HEK293 (cell line): ENCODE data around the gene JMJD6.

ENCODE experiments used
- BCL11A ChIP-seq: fragments of 450-650 bp; formaldehyde crosslinking; IDR thresholded peaks from 2 replicates; pipeline ENCODE4 v1.5.1; 2016; ENCODE audit warnings: low read depth, missing biosample characterization, missing genetic modification characterization
- HIC1 ChIP-seq: fragments of 450-650 bp; formaldehyde crosslinking; IDR thresholded peaks from 2 replicates; pipeline ENCODE4 v1.5.1; 2016; ENCODE audit warnings: missing biosample characterization, missing genetic modification characterization
- KLF10 ChIP-seq: fragments of 450-650 bp; IDR thresholded peaks from 2 replicates; pipeline ENCODE4 v1.5.1; 2018; ENCODE audit warnings: missing biosample characterization, mild to moderate bottlenecking, missing genetic modification characterization
- KLF8 ChIP-seq: fragments of 450-650 bp; formaldehyde crosslinking; IDR thresholded peaks from 2 replicates; pipeline ENCODE4 v1.5.1; 2016; ENCODE audit warnings: missing biosample characterization, missing genetic modification characterization
- OSR2 ChIP-seq: fragments of 450-650 bp; formaldehyde crosslinking; IDR thresholded peaks from 2 replicates; pipeline ENCODE4 v1.5.1; 2016; ENCODE audit warnings: missing biosample characterization, missing genetic modification characterization
- PRDM6 ChIP-seq: fragments of 450-650 bp; formaldehyde crosslinking; IDR thresholded peaks from 2 replicates; pipeline ENCODE4 v1.5.1; 2017; ENCODE audit warnings: missing biosample characterization, missing genetic modification characterization
- SP7 ChIP-seq: fragments of 450-650 bp; formaldehyde crosslinking; IDR thresholded peaks from 2 replicates; pipeline ENCODE4 v1.5.1; 2016; ENCODE audit warnings: missing biosample characterization, missing genetic modification characterization
- ZBTB48 ChIP-seq: fragments of 450-650 bp; formaldehyde crosslinking; IDR thresholded peaks from 2 replicates; pipeline ENCODE4 v1.5.1; 2016; ENCODE audit warnings: missing biosample characterization, missing genetic modification characterization
- ZBTB6 ChIP-seq: fragments of 450-650 bp; formaldehyde crosslinking; IDR thresholded peaks from 2 replicates; pipeline ENCODE4 v1.5.1; 2017; ENCODE audit warnings: missing biosample characterization, missing genetic modification characterization
- ZFHX2 ChIP-seq: fragments of 450-650 bp; formaldehyde crosslinking; conservative IDR thresholded peaks from 2 replicates; pipeline ENCODE4 v1.5.1; 2016; ENCODE audit warnings: missing biosample characterization, missing genetic modification characterization
- ZFP37 ChIP-seq: fragments of 450-650 bp; formaldehyde crosslinking; IDR thresholded peaks from 2 replicates; pipeline ENCODE4 v1.5.1; 2016; ENCODE audit warnings: missing biosample characterization, missing genetic modification characterization
- ZNF146 ChIP-seq: fragments of 450-650 bp; formaldehyde crosslinking; IDR thresholded peaks from 2 replicates; pipeline ENCODE4 v1.5.1; 2016; ENCODE audit warnings: missing biosample characterization, missing genetic modification characterization
- ZNF157 ChIP-seq: fragments of 450-650 bp; formaldehyde crosslinking; IDR thresholded peaks from 2 replicates; pipeline ENCODE4 v1.5.1; 2016; ENCODE audit warnings: missing biosample characterization, missing genetic modification characterization
- ZNF16 ChIP-seq: fragments of 450-650 bp; formaldehyde crosslinking; IDR thresholded peaks from 2 replicates; pipeline ENCODE4 v1.5.1; 2016; ENCODE audit warnings: low read depth, missing biosample characterization, missing genetic modification characterization
- ZNF174 ChIP-seq: fragments of 450-650 bp; formaldehyde crosslinking; IDR thresholded peaks from 2 replicates; pipeline ENCODE4 v1.5.0; 2017; ENCODE audit warnings: missing biosample characterization, mild to moderate bottlenecking, missing genetic modification characterization
- ZNF184 ChIP-seq: fragments of 450-650 bp; IDR thresholded peaks from 2 replicates; pipeline ENCODE4 v1.5.1; 2018; ENCODE audit warnings: missing biosample characterization, mild to moderate bottlenecking, missing genetic modification characterization
- ZNF214 ChIP-seq: fragments of 450-650 bp; formaldehyde crosslinking; IDR thresholded peaks from 2 replicates; pipeline ENCODE4 v1.5.1; 2017; ENCODE audit warnings: missing biosample characterization, mild to moderate bottlenecking, missing genetic modification characterization, borderline replicate concordance
- ZNF324 ChIP-seq: fragments of 450-650 bp; formaldehyde crosslinking; IDR thresholded peaks from 2 replicates; pipeline ENCODE4 v1.5.1; 2016; ENCODE audit warnings: missing biosample characterization, missing genetic modification characterization
- ZNF433 ChIP-seq: fragments of 450-650 bp; formaldehyde crosslinking; IDR thresholded peaks from 2 replicates; pipeline ENCODE4 v1.5.1; 2016; ENCODE audit warnings: missing biosample characterization, missing genetic modification characterization, low read depth
- ZNF514 ChIP-seq: fragments of 450-650 bp; formaldehyde crosslinking; IDR thresholded peaks from 2 replicates; pipeline ENCODE4 v1.5.1; 2016; ENCODE audit warnings: missing biosample characterization, missing genetic modification characterization
- ZNF530 ChIP-seq: fragments of 450-650 bp; formaldehyde crosslinking; IDR thresholded peaks from 2 replicates; pipeline ENCODE4 v1.5.1; 2016; ENCODE audit warnings: low read depth, missing biosample characterization, missing genetic modification characterization
- ZNF624 ChIP-seq: fragments of 450-650 bp; formaldehyde crosslinking; IDR thresholded peaks from 2 replicates; pipeline ENCODE4 v1.5.1; 2017; ENCODE audit warnings: missing biosample characterization, missing genetic modification characterization
- ZNF660 ChIP-seq: fragments of 450-650 bp; IDR thresholded peaks from 2 replicates; pipeline ENCODE4 v1.5.1; 2018; ENCODE audit warnings: missing biosample characterization, mild to moderate bottlenecking, missing genetic modification characterization
- ZNF664 ChIP-seq: fragments of 450-650 bp; formaldehyde crosslinking; IDR thresholded peaks from 2 replicates; pipeline ENCODE4 v1.5.1; 2016; ENCODE audit warnings: missing biosample characterization, missing genetic modification characterization
- ZNF677 ChIP-seq: fragments of 450-650 bp; IDR thresholded peaks from 2 replicates; pipeline ENCODE4 v1.5.0; 2018; ENCODE audit warnings: missing biosample characterization, mild to moderate bottlenecking, missing genetic modification characterization, moderate library complexity
- ZNF701 ChIP-seq: fragments of 450-650 bp; formaldehyde crosslinking; IDR thresholded peaks from 2 replicates; pipeline ENCODE4 v1.5.1; 2016; ENCODE audit warnings: missing biosample characterization, missing genetic modification characterization
- ZNF768 ChIP-seq: fragments of 450-650 bp; formaldehyde crosslinking; IDR thresholded peaks from 2 replicates; pipeline ENCODE4 v1.5.1; 2018; ENCODE audit warnings: missing biosample characterization, mild to moderate bottlenecking, missing genetic modification characterization
- ZSCAN23 ChIP-seq: fragments of 450-650 bp; formaldehyde crosslinking; IDR thresholded peaks from 2 replicates; pipeline ENCODE4 v1.5.1; 2016; ENCODE audit warnings: missing biosample characterization, missing genetic modification characterization
- TF ChIP-seq, protein P1 (sequence below): fragments of 450-650 bp; formaldehyde crosslinking; IDR thresholded peaks from 2 replicates; pipeline ENCODE4 v1.5.1; 2016; ENCODE audit warnings: missing biosample characterization, missing genetic modification characterization
- TF ChIP-seq, protein P2 (sequence below): fragments of 450-650 bp; formaldehyde crosslinking; IDR thresholded peaks from 2 replicates; pipeline ENCODE4 v1.5.1; 2017; ENCODE audit warnings: missing biosample characterization, missing genetic modification characterization

JMJD6 gene

DNA sequence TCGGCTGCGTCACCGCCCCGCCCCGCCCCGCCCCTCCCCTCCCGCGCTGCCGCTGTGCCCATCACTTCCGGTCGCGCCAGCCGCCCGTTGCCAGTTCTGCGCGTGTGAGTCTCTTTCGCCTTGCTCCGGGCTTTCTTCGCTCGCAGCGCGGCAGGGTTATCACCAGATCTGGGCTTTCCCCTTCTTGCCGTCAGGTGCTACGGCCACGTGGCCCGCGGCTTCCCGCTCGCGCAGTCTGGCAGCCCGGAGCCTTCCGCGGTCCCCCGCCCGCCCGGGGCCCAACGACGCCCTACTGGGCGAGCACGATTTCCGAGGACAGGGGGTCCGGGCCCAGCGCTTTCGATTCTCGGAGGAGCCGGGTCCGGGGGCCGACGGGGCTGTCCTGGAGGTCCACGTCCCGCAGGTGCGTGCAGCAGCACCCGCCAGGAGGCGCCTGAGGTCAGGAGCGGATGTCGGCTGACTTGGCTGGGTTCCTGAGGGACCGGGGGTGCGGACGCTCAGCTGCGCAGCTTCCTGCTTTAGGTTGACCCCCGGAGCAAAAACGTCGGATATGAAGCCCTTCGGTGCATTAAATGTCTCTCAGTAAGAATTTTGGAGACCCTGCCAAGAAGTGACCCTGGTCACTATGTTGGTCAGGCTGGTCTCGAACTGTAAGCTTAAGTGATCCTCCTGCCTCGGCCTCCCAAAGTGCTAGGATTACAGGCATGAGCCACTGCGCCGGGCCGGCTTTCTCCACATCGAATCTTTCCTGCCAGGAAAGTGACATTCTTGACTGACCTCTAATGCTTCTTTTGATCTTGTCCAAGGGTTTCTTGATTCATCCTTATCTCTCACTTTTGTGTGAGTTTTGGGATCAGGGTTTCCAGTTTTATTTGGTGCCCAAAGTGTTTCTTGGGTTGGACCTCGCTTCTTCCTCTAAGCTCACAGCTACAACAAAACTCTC lies 641 bp upstream of the JMJD6 start, which contains the start of gene METTL23 (continued):
- TF ChIP-seq ZNF433 (tag by site-specific recombination) (no peak), ZNF677 (no peak), ZFP37 (tag by site-specific recombination) (peak; percentile 77; the same call in 1 of the 2 replicates), ZNF16 (tag by site-specific recombination) (no peak), ZNF174 (no peak), ZNF660 (tag by site-specific recombination) (peak; percentile 78; the same call in 1 of the 2 replicates), OSR2 (tag by site-specific recombination) (no peak), SP7 (tag by site-specific recombination) (peak; percentile 61), ZFHX2 (tag by site-specific recombination) (no peak), BCL11A (tag by site-specific recombination) (no peak; the same call in 1 of the 2 replicates), ZNF701 (tag by site-specific recombination) (no peak), ZNF146 (tag by site-specific recombination) (no peak), ZNF214 (tag by site-specific recombination) (no peak), KLF8 (tag by site-specific recombination) (peak; percentile 68; the same call in 1 of the 2 replicates), ZBTB48 (peak; percentile 60), KLF10 (tag by site-specific recombination) (peak; percentile 43; the same call in 1 of the 2 replicates), ZNF768 (no peak), PRDM6 (tag by site-specific recombination) (no peak), ZSCAN23 (no peak), HIC1 (tag by site-specific recombination) (peak; percentile 97), ZNF530 (tag by site-specific recombination) (no peak), ZNF324 (tag by site-specific recombination) (no peak), ZNF184 (peak; percentile 57; the same call in 1 of the 2 replicates), ZNF664 (tag by site-specific recombination) (no peak), ZNF157 (tag by site-specific recombination) (no peak), ZNF624 (no peak), ZBTB6 (tag by site-specific recombination) (no peak), ZNF514 (no peak)
- TF ChIP-seq, protein P1, sequence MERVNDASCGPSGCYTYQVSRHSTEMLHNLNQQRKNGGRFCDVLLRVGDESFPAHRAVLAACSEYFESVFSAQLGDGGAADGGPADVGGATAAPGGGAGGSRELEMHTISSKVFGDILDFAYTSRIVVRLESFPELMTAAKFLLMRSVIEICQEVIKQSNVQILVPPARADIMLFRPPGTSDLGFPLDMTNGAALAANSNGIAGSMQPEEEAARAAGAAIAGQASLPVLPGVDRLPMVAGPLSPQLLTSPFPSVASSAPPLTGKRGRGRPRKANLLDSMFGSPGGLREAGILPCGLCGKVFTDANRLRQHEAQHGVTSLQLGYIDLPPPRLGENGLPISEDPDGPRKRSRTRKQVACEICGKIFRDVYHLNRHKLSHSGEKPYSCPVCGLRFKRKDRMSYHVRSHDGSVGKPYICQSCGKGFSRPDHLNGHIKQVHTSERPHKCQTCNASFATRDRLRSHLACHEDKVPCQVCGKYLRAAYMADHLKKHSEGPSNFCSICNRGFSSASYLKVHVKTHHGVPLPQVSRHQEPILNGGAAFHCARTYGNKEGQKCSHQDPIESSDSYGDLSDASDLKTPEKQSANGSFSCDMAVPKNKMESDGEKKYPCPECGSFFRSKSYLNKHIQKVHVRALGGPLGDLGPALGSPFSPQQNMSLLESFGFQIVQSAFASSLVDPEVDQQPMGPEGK (tag by site-specific recombination) = peak; percentile 30; the same call in 1 of the 2 replicates
- TF ChIP-seq, protein P2, sequence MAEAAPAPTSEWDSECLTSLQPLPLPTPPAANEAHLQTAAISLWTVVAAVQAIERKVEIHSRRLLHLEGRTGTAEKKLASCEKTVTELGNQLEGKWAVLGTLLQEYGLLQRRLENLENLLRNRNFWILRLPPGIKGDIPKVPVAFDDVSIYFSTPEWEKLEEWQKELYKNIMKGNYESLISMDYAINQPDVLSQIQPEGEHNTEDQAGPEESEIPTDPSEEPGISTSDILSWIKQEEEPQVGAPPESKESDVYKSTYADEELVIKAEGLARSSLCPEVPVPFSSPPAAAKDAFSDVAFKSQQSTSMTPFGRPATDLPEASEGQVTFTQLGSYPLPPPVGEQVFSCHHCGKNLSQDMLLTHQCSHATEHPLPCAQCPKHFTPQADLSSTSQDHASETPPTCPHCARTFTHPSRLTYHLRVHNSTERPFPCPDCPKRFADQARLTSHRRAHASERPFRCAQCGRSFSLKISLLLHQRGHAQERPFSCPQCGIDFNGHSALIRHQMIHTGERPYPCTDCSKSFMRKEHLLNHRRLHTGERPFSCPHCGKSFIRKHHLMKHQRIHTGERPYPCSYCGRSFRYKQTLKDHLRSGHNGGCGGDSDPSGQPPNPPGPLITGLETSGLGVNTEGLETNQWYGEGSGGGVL = no peak
